WTC11 (cell line): ENCODE measurements around the gene OTOS. TPM values are rescaled to one million over a fixed set of nuclear protein-coding genes. Genes with fewer than 3 reads are reported as not detected.
A peak's percentile ranks its signal among the peaks of the same experiment; 100 is the strongest.

ENCODE experiments used
- ATAC-seq: fragments of 200-7000 bp; cut with Tn5 transposase; 2 replicates; pipeline ENCODE4 v1.10.0; 2021; ENCODE audit warnings: mild to moderate bottlenecking, moderate library complexity
- CTCF ChIA-PET: fragments of 300-600 bp; sonication (Branson Sonifier 250); formaldehyde crosslinking; loops from one replicate; lab custom pipeline; 2021; ENCODE audit warnings: antibody characterized with exemption; lab: Charles Lee
- POLR2A ChIA-PET: fragments of 350-600 bp; sonication (Branson Sonifier 250); formaldehyde crosslinking; loops from one replicate; lab custom pipeline; 2021; ENCODE audit warnings: antibody characterized with exemption; lab: Charles Lee
- DNase-seq: peaks from one replicate; pipeline ENCODE4 v3.0.0; 2021; ENCODE audit warnings: low spot score
- H3K27ac Mint-ChIP-seq: 2 replicates; pipeline ENCODE4 v1.8.0; 2021; ENCODE audit warnings: mixed read lengths
- H3K27me3 Mint-ChIP-seq: 2 replicates; pipeline ENCODE4 v1.8.0; 2021; ENCODE audit warnings: low read depth, mild to moderate bottlenecking, moderate library complexity, mixed read lengths
- H3K36me3 Mint-ChIP-seq: 2 replicates; pipeline ENCODE4 v1.8.0; 2021; ENCODE audit warnings: mixed read lengths
- H3K4me1 Mint-ChIP-seq: 2 replicates; pipeline ENCODE4 v1.8.0; 2022; ENCODE audit warnings: mixed read lengths
- H3K4me3 Mint-ChIP-seq: 2 replicates; pipeline ENCODE4 v1.8.0; 2021; ENCODE audit warnings: mild to moderate bottlenecking, moderate library complexity, mixed read lengths
- H3K9me3 Mint-ChIP-seq: 2 replicates; pipeline ENCODE4 v1.8.0; 2021; ENCODE audit warnings: mixed read lengths
- E2F5 ChIP-seq: sonication (generic); formaldehyde crosslinking; IDR thresholded peaks from 2 replicates; pipeline ENCODE4 v1.8.1; 2022; ENCODE audit warnings: mild to moderate bottlenecking, moderate library complexity, missing genetic modification reagents
- ERG ChIP-seq: fragments of 250-450 bp; sonication (Bioruptor Pico); IDR thresholded peaks from 2 replicates; pipeline ENCODE4 v1.8.0; 2021; ENCODE audit warnings: mild to moderate bottlenecking
- ETV6 ChIP-seq: sonication (generic); formaldehyde crosslinking; IDR thresholded peaks from 2 replicates; pipeline ENCODE4 v1.8.1; 2022; ENCODE audit warnings: mild to moderate bottlenecking, missing genetic modification reagents
- FOXJ3 ChIP-seq: sonication (generic); formaldehyde crosslinking; IDR thresholded peaks from 2 replicates; pipeline ENCODE4 v1.9.0; 2021; ENCODE audit warnings: missing genetic modification reagents, mild to moderate bottlenecking, borderline replicate concordance
- FOXK1 ChIP-seq: sonication (generic); formaldehyde crosslinking; IDR thresholded peaks from 2 replicates; pipeline ENCODE4 v1.8.0; 2022; ENCODE audit warnings: mild to moderate bottlenecking, moderate library complexity, missing genetic modification reagents
- FOXP4 ChIP-seq: sonication (generic); formaldehyde crosslinking; IDR thresholded peaks from 2 replicates; pipeline ENCODE4 v1.8.0; 2022; ENCODE audit warnings: mild to moderate bottlenecking, missing genetic modification reagents
- GTF2I ChIP-seq: fragments of 250-450 bp; sonication (Bioruptor Pico); conservative IDR thresholded peaks from 2 replicates; pipeline ENCODE4 v1.4.0; 2021; ENCODE audit warnings: mild to moderate bottlenecking
- IRF1 ChIP-seq: sonication (generic); formaldehyde crosslinking; IDR thresholded peaks from 2 replicates; pipeline ENCODE4 v1.8.0; 2023; ENCODE audit warnings: missing genetic modification reagents
- IRF2 ChIP-seq: sonication (generic); formaldehyde crosslinking; IDR thresholded peaks from 2 replicates; pipeline ENCODE4 v1.8.0; 2022; ENCODE audit warnings: low read depth, missing genetic modification reagents, borderline replicate concordance
- KAT7 ChIP-seq: sonication (generic); formaldehyde crosslinking; IDR thresholded peaks from 2 replicates; pipeline ENCODE4 v1.8.1; 2023; ENCODE audit warnings: missing genetic modification reagents, mild to moderate bottlenecking, borderline replicate concordance
- MAX ChIP-seq: sonication (generic); formaldehyde crosslinking; IDR thresholded peaks from 2 replicates; pipeline ENCODE4 v1.8.0; 2022; ENCODE audit warnings: mild to moderate bottlenecking, missing genetic modification reagents
- PRRX2 ChIP-seq: fragments of 250-450 bp; sonication (Bioruptor Pico); IDR thresholded peaks from 2 replicates; pipeline ENCODE4 v1.8.0; 2021; ENCODE audit warnings: mild to moderate bottlenecking
- SMAD3 ChIP-seq: sonication (generic); formaldehyde crosslinking; IDR thresholded peaks from 2 replicates; pipeline ENCODE4 v1.8.0; 2022; ENCODE audit warnings: missing genetic modification reagents, mild to moderate bottlenecking, borderline replicate concordance
- SMAD4 ChIP-seq: sonication (generic); formaldehyde crosslinking; IDR thresholded peaks from 2 replicates; pipeline ENCODE4 v1.8.0; 2022; ENCODE audit warnings: mild to moderate bottlenecking, missing genetic modification reagents
- SP1 ChIP-seq: sonication (generic); formaldehyde crosslinking; conservative IDR thresholded peaks from 2 replicates; pipeline ENCODE4 v1.8.1; 2022; ENCODE audit warnings: missing genetic modification reagents
- TEAD4 ChIP-seq: sonication (generic); formaldehyde crosslinking; IDR thresholded peaks from 2 replicates; pipeline ENCODE4 v1.8.0; 2022; ENCODE audit warnings: mild to moderate bottlenecking, missing genetic modification reagents
- TP53 ChIP-seq: sonication (generic); formaldehyde crosslinking; IDR thresholded peaks from 2 replicates; pipeline ENCODE4 v1.8.1; 2023; ENCODE audit warnings: mild to moderate bottlenecking, missing genetic modification reagents
- ZNF219 ChIP-seq: sonication (generic); formaldehyde crosslinking; IDR thresholded peaks from 2 replicates; pipeline ENCODE4 v1.8.0; 2023; ENCODE audit warnings: missing genetic modification reagents, mild to moderate bottlenecking, borderline replicate concordance
- ZNF232 ChIP-seq: sonication (generic); formaldehyde crosslinking; IDR thresholded peaks from 2 replicates; pipeline ENCODE4 v1.8.0; 2022; ENCODE audit warnings: mild to moderate bottlenecking, missing genetic modification reagents
- ZNF281 ChIP-seq: sonication (generic); formaldehyde crosslinking; IDR thresholded peaks from 2 replicates; pipeline ENCODE4 v1.8.0; 2023; ENCODE audit warnings: mild to moderate bottlenecking, missing genetic modification reagents
- ZNF423 ChIP-seq: fragments of 250-450 bp; sonication (Bioruptor Pico); IDR thresholded peaks from 2 replicates; pipeline ENCODE4 v2.1.2; 2022; ENCODE audit warnings: mild to moderate bottlenecking, moderate library complexity
- ZNF425 ChIP-seq: fragments of 250-450 bp; sonication (Bioruptor Pico); conservative IDR thresholded peaks from 2 replicates; pipeline ENCODE4 v1.9.0; 2021; ENCODE audit warnings: mild to moderate bottlenecking
- ZSCAN18 ChIP-seq: fragments of 250-450 bp; sonication (Bioruptor Pico); IDR thresholded peaks from 2 replicates; pipeline ENCODE4 v2.1.2; 2022; ENCODE audit warnings: mild to moderate bottlenecking, moderate library complexity
- total RNA-seq: library from RNA; stranded (reverse); gene quantifications from 3 replicates; pipeline ENCODE4 v1.2.3, GENCODE V29; 2021

OTOS gene
- total RNA-seq, 1 experiment from 2014 or later: not detected

GRCh38 chr2:240136013-240136670 is 4.3 kb downstream of the OTOS start, which contains the start of gene COPS9 (continued):
- TF ChIP-seq ZNF423 (CRISPR knock-in tag) (no peak), SMAD3 (no peak), ZSCAN18 (no peak), E2F5 (0 out of 2 replicates have a peak, but pooled peaks have one; percentile 64), ZNF425 (no peak), ZNF232 (peak; percentile 80; the same call in 1 of the 2 replicates), IRF1 (CRISPR knock-in tag) (no peak; the same call in 1 of the 2 replicates), SP1 (peak; percentile 58), ZNF281 (no peak), FOXJ3 (CRISPR knock-in tag) (no peak), MAX (CRISPR knock-in tag) (peak; percentile 57; the same call in 1 of the 2 replicates), ERG (CRISPR knock-in tag) (no peak), PRRX2 (no peak), ETV6 (peak; percentile 60), SMAD4 (CRISPR knock-in tag) (no peak)
- TF ChIP-seq, all 79 proteins: peak for 21

GRCh38 chr2:240135706-240136012 is 4.8 kb downstream of the OTOS start:
- DNase-seq (no peak), ATAC-seq (no peak)
- H3K4me1 Mint-ChIP-seq: peaks cover 38% of the 10 kb centered on the region
- H3K36me3 Mint-ChIP-seq: peaks cover 33% of the 10 kb centered on the region
- H3K9me3 Mint-ChIP-seq: no peaks in the 10 kb centered on the region
- POLR2A ChIA-PET: no interaction called here
- H3K27ac Mint-ChIP-seq: peak overlapping the region; percentile 90; the same call in 1 of the 2 replicates
- CTCF ChIA-PET: interaction anchor here (0.5 kb wide), 1 partner anchor 98 kb away, joined by 3 read pairs; no protein-coding TSS in a partner anchor
- H3K4me3 Mint-ChIP-seq: peak overlapping the region; percentile 85
- H3K27me3 Mint-ChIP-seq: peaks cover 9% of the 10 kb centered on the region
- TF ChIP-seq FOXP4 (no peak), FOXJ3 (CRISPR knock-in tag) (no peak), ZNF219 (CRISPR knock-in tag) (no peak), TP53 (no peak), TEAD4 (CRISPR knock-in tag) (no peak), ZNF232 (no peak), ZSCAN18 (no peak), IRF2 (no peak), GTF2I (CRISPR knock-in tag) (no peak), KAT7 (CRISPR knock-in tag) (no peak), SMAD3 (no peak), FOXK1 (CRISPR knock-in tag) (no peak)
